Measurements from ENCODE around the gene PSD2.
"Not testable (repeated sequence)": the region's sequence is repeated elsewhere in the genome, so short reads cannot be mapped to it uniquely, and the experiment has no call there.

The PSD2 gene

GRCh38 chr5:139792655-139793054, 3.0 kb upstream of the PSD2 start:
- not testable (repeated sequence) for DNase-seq

GRCh38 chr5:139794067-139794846, 1.4 kb upstream of the PSD2 start:
- DNase-seq, result no peak

GRCh38 chr5:139796061-139796806, 626 bp downstream of the PSD2 start:
- DNase-seq, result no peak

GRCh38 chr5:139797335-139797734, 1.7 kb downstream of the PSD2 start:
- DNase-seq, result no peak

GRCh38 chr5:139797856-139798510, 2.4 kb downstream of the PSD2 start:
- no peak for DNase-seq

- DNase-seq, result no peak
These were observed 3.3 kb downstream of the PSD2 start for GRCh38 chr5:139798883-139799282.

GRCh38 chr5:139799359-139799758, 3.8 kb downstream of the PSD2 start:
- DNase-seq, result no peak

GRCh38 chr5:139803978-139804377, 8.4 kb downstream of the PSD2 start:
- DNase-seq, result no peak

- no peak for DNase-seq
These were observed 9.3 kb downstream of the PSD2 start for GRCh38 chr5:139804800-139805397.

GRCh38 chr5:139805545-139805944, 9.9 kb downstream of the PSD2 start:
- no peak for DNase-seq

GRCh38 chr5:139806111-139806510, 10.5 kb downstream of the PSD2 start:
- no peak for DNase-seq

- no peak for DNase-seq
These were observed 11.4 kb downstream of the PSD2 start for GRCh38 chr5:139806726-139807646.

- DNase-seq, result no peak
These were observed 12.0 kb downstream of the PSD2 start for GRCh38 chr5:139807647-139808030.

GRCh38 chr5:139808481-139809330, 13.1 kb downstream of the PSD2 start:
- no peak for DNase-seq

GRCh38 chr5:139809331-139809810, 13.8 kb downstream of the PSD2 start:
- DNase-seq, result no peak

GRCh38 chr5:139810341-139811273, 15.0 kb downstream of the PSD2 start:
- no peak for DNase-seq

GRCh38 chr5:139811274-139811607, 15.6 kb downstream of the PSD2 start:
- DNase-seq, result no peak

- no peak for DNase-seq
These were observed 16.7 kb downstream of the PSD2 start for GRCh38 chr5:139812323-139812722.

GRCh38 chr5:139812836-139813805, 17.5 kb downstream of the PSD2 start:
- DNase-seq, result no peak
